Measurements from ENCODE around the gene DLST.

The DLST gene

DNA sequence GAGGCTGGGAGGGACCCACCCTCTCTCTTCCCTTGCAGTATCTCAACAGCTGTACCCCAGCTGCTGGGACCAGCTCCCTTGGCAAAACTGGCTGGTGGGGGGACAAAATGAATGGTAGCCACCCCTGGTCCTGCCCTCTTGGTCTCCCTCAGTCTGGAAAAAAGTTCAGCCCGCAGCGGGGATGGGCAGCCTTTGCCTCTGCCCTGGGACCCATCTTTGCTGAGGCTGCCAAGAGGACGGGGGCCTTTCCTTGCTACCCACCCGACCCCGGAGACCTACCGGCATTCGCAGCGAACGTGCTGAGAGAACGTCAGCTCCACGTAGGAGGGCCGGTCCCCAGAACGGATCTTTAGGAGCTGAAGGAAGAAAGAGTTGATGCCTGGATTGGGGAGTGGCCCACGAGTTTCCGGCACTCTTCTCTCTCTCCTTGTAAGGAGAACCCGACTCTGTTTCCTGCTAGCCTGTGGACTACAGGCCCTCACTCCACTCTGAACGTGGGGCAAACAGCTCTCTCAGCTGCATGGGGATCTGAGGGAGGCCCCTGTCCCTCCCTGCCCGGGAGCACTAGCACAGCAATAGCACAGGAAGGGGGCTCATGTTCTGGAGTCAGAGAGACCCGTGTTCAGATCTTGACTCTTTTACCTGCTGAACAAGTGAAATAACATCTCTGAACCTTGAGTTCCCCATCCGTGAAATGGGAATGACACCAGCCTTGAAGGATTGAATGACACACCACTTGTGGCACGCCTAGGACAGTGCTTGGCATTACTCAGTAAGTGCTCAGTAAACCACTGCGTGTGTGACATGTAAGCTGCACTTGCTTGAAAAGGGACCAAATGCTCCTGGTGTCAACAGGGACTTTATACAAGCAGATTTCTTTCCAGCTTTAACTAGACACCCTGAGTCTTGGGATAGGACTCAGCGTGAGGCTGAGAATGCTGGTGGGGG, 66.8 kb downstream of the DLST start:
- TF ChIP-seq MYC (IDR thresholded peaks at IDR 0.05; ENCODE audit: low read depth, low read length) (no peak), POLR2A (IDR thresholded peaks at IDR 0.05; ENCODE audit: extremely low read depth, insufficient read length) (no peak)
- TF ChIP-seq, protein P1, sequence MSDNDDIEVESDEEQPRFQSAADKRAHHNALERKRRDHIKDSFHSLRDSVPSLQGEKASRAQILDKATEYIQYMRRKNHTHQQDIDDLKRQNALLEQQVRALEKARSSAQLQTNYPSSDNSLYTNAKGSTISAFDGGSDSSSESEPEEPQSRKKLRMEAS (IDR thresholded peaks at IDR 0.05; ENCODE audit: low read depth, low read length) = no peak
- TF ChIP-seq, protein P2, sequence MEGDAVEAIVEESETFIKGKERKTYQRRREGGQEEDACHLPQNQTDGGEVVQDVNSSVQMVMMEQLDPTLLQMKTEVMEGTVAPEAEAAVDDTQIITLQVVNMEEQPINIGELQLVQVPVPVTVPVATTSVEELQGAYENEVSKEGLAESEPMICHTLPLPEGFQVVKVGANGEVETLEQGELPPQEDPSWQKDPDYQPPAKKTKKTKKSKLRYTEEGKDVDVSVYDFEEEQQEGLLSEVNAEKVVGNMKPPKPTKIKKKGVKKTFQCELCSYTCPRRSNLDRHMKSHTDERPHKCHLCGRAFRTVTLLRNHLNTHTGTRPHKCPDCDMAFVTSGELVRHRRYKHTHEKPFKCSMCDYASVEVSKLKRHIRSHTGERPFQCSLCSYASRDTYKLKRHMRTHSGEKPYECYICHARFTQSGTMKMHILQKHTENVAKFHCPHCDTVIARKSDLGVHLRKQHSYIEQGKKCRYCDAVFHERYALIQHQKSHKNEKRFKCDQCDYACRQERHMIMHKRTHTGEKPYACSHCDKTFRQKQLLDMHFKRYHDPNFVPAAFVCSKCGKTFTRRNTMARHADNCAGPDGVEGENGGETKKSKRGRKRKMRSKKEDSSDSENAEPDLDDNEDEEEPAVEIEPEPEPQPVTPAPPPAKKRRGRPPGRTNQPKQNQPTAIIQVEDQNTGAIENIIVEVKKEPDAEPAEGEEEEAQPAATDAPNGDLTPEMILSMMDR (IDR thresholded peaks at IDR 0.05; ENCODE audit: low read depth, low read length) = no peak
- no peak overlapping the region for H3K4me3 ChIP-seq (ENCODE audit: low read depth, low read length)
- DNase-seq (ENCODE audit: low read depth) = no peak

DNA sequence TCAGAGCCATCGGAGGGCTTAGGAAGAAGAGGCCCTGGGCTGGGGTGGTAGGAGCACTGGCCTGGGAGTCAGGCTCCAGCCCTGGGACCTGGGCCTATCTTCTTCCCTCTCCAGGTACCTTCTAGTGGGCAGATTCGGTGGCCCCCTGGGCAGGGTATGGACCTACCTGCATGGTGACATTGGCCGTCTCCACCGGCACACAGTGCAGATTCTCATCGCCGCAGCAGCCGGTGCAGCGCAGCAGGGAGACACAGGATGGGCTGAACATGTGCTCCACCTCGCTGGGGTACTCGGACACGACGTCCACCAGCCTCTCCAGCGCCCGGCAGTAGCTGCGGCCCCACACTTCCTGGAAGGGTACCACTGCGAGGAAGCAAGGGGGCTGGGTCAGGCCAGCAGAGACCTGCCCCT, 67.5 kb downstream of the DLST start:
- no peak for DNase-seq (ENCODE audit: low read depth)
- TF ChIP-seq POLR2A (IDR thresholded peaks at IDR 0.05; ENCODE audit: extremely low read depth, insufficient read length) = no peak
- H3K4me3 ChIP-seq (ENCODE audit: low read depth, low read length) = no peak overlapping the region

DNA sequence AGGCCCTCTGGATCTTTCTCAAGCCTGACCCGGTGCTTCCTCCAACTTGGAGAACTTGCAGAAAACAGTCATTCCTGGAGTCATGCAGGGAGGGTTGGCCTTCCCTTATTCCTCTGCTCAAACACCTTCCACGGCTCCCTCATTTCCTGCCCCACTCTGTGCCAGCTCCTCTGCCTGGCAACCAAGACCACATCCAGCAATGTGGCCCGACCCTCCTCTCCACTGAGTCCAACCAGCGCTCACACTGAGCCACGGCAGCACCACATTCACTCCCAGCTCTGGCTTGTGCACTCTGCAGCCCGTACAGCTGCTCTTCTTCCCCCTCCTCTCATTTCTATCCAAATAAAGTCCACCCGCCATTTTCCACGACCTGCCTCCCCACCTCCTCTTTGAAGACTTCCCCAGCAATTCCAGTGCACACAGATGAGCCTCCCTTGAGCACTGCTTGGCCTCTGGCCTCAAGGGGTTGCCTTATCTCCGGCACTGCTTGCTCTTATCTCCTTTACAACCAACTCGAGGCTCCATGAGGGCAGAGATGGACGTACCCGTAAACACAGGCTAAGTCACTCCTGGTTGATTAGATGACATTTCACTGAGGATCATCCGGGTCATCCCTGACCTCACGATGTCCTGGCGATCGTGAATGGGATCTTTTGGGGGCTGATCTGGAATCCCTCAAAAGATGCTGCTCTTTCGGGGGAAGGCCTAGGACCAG, 68.3 kb downstream of the DLST start:
- TF ChIP-seq, protein P1 (IDR thresholded peaks at IDR 0.05; ENCODE audit: low read depth, low read length) = no peak
- TF ChIP-seq, protein P2 (IDR thresholded peaks at IDR 0.05; ENCODE audit: low read depth, low read length) = no peak
- TF ChIP-seq MYC (IDR thresholded peaks at IDR 0.05; ENCODE audit: low read depth, low read length) (no peak), POLR2A (IDR thresholded peaks at IDR 0.05; ENCODE audit: extremely low read depth, insufficient read length) (no peak)
- no peak overlapping the region for H3K4me3 ChIP-seq (ENCODE audit: low read depth, low read length)
- DNase-seq (ENCODE audit: low read depth) = no peak

DNA sequence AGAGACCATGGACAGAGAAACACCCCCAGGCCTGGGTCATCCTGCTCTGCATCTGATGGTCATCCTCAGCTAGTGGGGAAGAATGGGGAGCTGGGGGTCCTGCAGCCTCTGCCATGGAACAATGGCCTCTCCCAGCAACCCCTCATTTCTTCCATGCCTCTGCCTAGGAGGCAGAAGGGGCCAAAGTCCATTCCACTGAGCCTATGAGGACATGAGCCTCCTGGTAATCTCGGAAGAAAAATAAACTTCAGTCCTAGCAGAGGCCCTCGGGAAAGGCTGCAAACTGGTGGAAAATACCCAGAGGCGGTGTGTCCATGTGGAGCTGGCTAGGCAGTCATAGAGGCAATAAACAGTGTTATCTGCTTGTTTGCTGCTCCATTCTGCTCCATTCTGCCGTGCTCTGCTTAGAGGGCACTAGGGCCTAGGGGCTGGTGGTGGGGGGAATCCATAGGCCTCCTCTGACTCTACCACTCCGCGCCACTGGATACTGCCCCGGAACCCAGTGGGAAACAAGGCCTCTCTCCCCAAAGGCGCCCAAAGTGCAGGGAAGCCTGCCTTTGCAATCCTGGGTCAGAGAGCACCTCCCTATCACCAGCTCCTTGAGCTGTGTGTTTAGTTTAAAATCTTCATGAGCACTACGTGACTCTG, 69.2 kb downstream of the DLST start:
- no peak for DNase-seq (ENCODE audit: low read depth)
- H3K4me3 ChIP-seq (ENCODE audit: low read depth, low read length) = no peak overlapping the region
- TF ChIP-seq MYC (IDR thresholded peaks at IDR 0.05; ENCODE audit: low read depth, low read length) (no peak), POLR2A (IDR thresholded peaks at IDR 0.05; ENCODE audit: extremely low read depth, insufficient read length) (no peak)
- TF ChIP-seq, protein P1 (IDR thresholded peaks at IDR 0.05; ENCODE audit: low read depth, low read length) = no peak
- TF ChIP-seq, protein P2 (IDR thresholded peaks at IDR 0.05; ENCODE audit: low read depth, low read length) = no peak

DNA sequence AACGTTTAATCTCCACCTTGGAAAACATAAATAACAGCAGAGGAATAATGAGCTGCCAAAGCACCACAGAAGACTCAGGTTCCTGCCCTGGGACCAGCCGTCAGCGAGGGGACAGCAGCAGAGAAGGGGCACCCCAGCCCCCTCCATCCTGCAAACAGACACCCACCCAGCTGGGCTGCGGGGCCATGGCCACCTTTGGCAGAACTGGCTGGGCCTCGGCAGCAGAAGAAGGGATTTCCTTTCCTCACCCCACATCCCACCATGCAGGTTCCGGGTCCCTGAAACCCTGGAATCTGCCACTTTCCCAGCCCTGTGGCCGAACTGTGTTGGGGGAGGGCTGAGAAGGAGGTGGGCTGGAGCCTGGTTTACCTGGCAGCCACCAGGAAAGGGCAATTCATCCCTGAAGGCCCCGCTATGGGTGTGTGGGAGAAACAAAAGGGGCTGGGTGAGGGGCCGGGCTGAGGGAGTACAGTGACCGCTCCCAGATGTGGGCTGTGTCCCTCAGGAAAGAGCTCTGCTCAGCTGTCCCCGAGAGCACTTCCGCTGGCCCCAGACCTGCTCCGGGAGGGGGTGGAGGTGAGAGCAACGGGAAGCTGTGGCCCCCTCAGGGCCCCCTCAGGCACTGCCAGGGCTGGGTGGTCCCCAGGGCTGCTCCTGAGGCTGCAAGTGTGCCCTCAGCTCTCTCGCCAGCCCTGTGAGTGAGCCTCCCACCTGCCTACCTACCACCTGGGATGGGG, 69.9 kb downstream of the DLST start:
- no peak for TF ChIP-seq POLR2A (IDR thresholded peaks at IDR 0.05; ENCODE audit: extremely low read depth, insufficient read length)
- no peak for TF ChIP-seq MYC (IDR thresholded peaks at IDR 0.05; ENCODE audit: low read depth, low read length)
- TF ChIP-seq, protein P1 (IDR thresholded peaks at IDR 0.05; ENCODE audit: low read depth, low read length) = no peak
- TF ChIP-seq, protein P2 (IDR thresholded peaks at IDR 0.05; ENCODE audit: low read depth, low read length) = no peak
- H3K4me3 ChIP-seq (ENCODE audit: low read depth, low read length) = no peak overlapping the region
- no peak for DNase-seq (ENCODE audit: low read depth)

Data from NB4 (cell line).